Osteoblast (primary cell): ENCODE measurements around the gene GLB1L2. TPM values are rescaled to one million over a fixed set of nuclear protein-coding genes. Genes with fewer than 3 reads are reported as not detected.
A peak's percentile ranks its signal among the peaks of the same experiment; 100 is the strongest.
"Not testable (repeated sequence)": the region's sequence is repeated elsewhere in the genome, so short reads cannot be mapped to it uniquely, and the experiment has no call there.

Experiments used
- DNase-seq: peaks from one replicate; pipeline ENCODE4 v3.0.0; 2011; ENCODE audit warnings: low spot score, mixed read lengths; ENCODE audit not compliant: insufficient read length; ENCODE audit errors: missing footprints
- H2AFZ ChIP-seq: 2 replicates; pipeline ENCODE4 v1.6.0; 2011; ENCODE audit warnings: mild to moderate bottlenecking, low read length
- H3K27ac ChIP-seq: 2 replicates; pipeline ENCODE4 v1.5.1; 2011; ENCODE audit warnings: mild to moderate bottlenecking, low read depth, low read length, moderate library complexity
- H3K27me3 ChIP-seq: 2 replicates; pipeline ENCODE4 v1.6.0; 2012; ENCODE audit warnings: mild to moderate bottlenecking, control low read depth, inconsistent platforms, low read length, moderate library complexity; ENCODE audit not compliant: insufficient read depth
- H3K36me3 ChIP-seq: 2 replicates; pipeline ENCODE4 v1.5.1; 2011; ENCODE audit warnings: mild to moderate bottlenecking, low read length, control low read depth, moderate library complexity; ENCODE audit not compliant: insufficient read depth
- H3K4me1 ChIP-seq: 2 replicates; pipeline ENCODE4 v1.5.1; 2011; ENCODE audit warnings: mild to moderate bottlenecking, low read length, control low read depth, moderate library complexity; ENCODE audit not compliant: insufficient read depth
- H3K4me2 ChIP-seq: 2 replicates; pipeline ENCODE4 v1.6.0; 2011; ENCODE audit warnings: mild to moderate bottlenecking, low read length; ENCODE audit not compliant: insufficient read depth
- H3K4me3 ChIP-seq: fragments of 200-600 bp; sonication (generic); 3 replicates; pipeline ENCODE4 v1.5.1; 2012; ENCODE audit warnings: mild to moderate bottlenecking, low read length, inconsistent platforms; ENCODE audit not compliant: insufficient read depth
- H3K79me2 ChIP-seq: 2 replicates; pipeline ENCODE4 v1.6.0; 2012; ENCODE audit warnings: mild to moderate bottlenecking, low read length, control low read depth, inconsistent platforms; ENCODE audit not compliant: insufficient read depth
- H3K9me3 ChIP-seq: 2 replicates; pipeline ENCODE4 v1.5.1; 2011; ENCODE audit warnings: low read depth, low read length, control low read depth
- H4K20me1 ChIP-seq: 2 replicates; pipeline ENCODE4 v1.6.0; 2012; ENCODE audit warnings: mild to moderate bottlenecking, low read length, control low read depth; ENCODE audit not compliant: insufficient read depth
- CTCF ChIP-seq: IDR thresholded peaks from 2 replicates; pipeline ENCODE4 v1.5.1; 2011; ENCODE audit warnings: mild to moderate bottlenecking, low read depth, low read length, moderate library complexity; ENCODE audit errors: extremely low read depth
- total RNA-seq: library from RNA; depleted of rRNA; stranded (reverse); fragments of >200 nt; gene quantifications from 2 replicates; pipeline ENCODE4 v1.2.3, GENCODE V29; 2012

Gene GLB1L2
- 0.29 and 0.36 TPM in 2 replicates for total RNA-seq

- no peaks in the 10 kb centered on the region for H3K9me3 ChIP-seq
- H3K4me2 ChIP-seq = peak within 1 kb of the TSS; percentile 59
- no peaks in the 10 kb centered on the region for H3K79me2 ChIP-seq
- peaks cover 31% of the 10 kb centered on the region for H3K27me3 ChIP-seq
- peak within 1 kb of the TSS; percentile 41 for H2AFZ ChIP-seq
- no peak within 1 kb of the TSS for H3K27ac ChIP-seq
- DNase-seq = peak; percentile 88
- H4K20me1 ChIP-seq = no peaks in the 10 kb centered on the region
- no peak for TF ChIP-seq CTCF
- H3K4me1 ChIP-seq = no peaks in the 10 kb centered on the region
- no peaks in the 10 kb centered on the region for H3K36me3 ChIP-seq
- no peak within 1 kb of the TSS for H3K4me3 ChIP-seq
These were observed at the start of gene GLB1L2 for GRCh38 chr11:134331354-134332188. GLB1L2 (plus strand) TSS chr11:134331988; CDS start chr11:134332062, 74 bp downstream.

DNA sequence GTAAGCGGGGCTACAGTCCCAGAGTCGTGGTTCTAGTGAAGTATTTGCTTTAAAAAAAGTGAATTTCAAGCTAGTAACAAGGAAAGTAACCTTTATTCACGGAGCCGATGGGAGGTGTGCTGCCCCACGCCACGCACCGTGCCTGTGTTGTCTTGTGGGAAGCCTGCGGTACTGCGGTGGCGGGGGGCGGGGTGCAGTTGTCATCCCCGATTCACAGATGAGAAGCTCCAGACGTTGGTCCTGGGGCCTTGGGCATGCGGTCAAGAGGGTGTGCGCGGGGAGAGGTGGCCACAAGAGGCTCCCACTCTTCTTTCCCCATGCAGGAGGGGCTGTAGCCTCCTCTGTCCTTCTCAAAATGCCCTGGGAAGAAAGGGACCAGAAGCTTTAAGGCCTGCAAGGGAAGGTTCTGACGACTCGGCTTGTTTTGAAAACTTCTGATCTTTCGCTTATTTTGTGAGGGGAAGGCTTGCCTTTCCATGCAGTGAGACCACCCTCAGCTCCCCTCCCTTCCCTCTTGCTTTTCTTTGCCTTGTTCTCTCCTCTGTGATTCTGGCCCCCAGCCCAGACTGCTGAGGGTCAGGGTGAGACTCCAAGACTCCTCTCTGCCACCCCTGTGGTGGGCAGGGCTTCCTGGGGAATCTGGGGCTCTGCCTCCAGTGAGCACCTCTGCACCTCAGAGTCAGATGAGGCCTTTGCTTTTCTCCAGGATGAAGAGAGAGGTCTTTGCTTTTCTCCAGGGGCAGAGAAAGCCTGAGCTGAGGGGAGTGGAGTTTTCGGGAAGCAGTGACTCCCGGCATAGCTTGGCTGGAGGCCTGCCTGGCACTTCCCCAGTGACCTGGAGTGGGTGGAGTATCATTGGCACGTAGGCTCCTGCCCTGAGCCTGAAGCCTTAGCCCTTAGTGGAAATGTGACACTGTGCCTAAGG is 49.4 kb upstream of the GLB1L2 start:
- no peak overlapping the region for H3K4me2 ChIP-seq
- H2AFZ ChIP-seq = no peak overlapping the region
- H3K36me3 ChIP-seq = no peaks in the 10 kb centered on the region
- no peaks in the 10 kb centered on the region for H3K4me1 ChIP-seq
- TF ChIP-seq CTCF = no peak
- H4K20me1 ChIP-seq = no peaks in the 10 kb centered on the region
- no peaks in the 10 kb centered on the region for H3K79me2 ChIP-seq
- H3K27me3 ChIP-seq = peaks cover 20% of the 10 kb centered on the region
- DNase-seq = no peak
- H3K4me3 ChIP-seq = no peak overlapping the region
- H3K27ac ChIP-seq = no peak overlapping the region
- H3K9me3 ChIP-seq = peaks cover 2% of the 10 kb centered on the region

GRCh38 chr11:134283461-134284230 is 48.1 kb upstream of the GLB1L2 start:
- Histone ChIP-seq H3K4me3 (no peak overlapping the region), H3K36me3 (no peaks in the 10 kb centered on the region), H4K20me1 (no peaks in the 10 kb centered on the region), H3K4me2 (no peak overlapping the region), H3K79me2 (no peaks in the 10 kb centered on the region), H3K4me1 (no peaks in the 10 kb centered on the region), H3K9me3 (no peaks in the 10 kb centered on the region), H2AFZ (no peak overlapping the region), H3K27ac (no peak overlapping the region), H3K27me3 (peaks cover 8% of the 10 kb centered on the region)
- TF ChIP-seq CTCF = no peak
- no peak for DNase-seq

GRCh38 chr11:134284349-134284748 is 47.4 kb upstream of the GLB1L2 start:
- not testable (repeated sequence) for H2AFZ ChIP-seq, H3K27me3 ChIP-seq, H3K4me3 ChIP-seq, H3K4me2 ChIP-seq, H3K79me2 ChIP-seq, H4K20me1 ChIP-seq, H3K4me1 ChIP-seq, H3K9me3 ChIP-seq, DNase-seq, H3K27ac ChIP-seq, H3K36me3 ChIP-seq
